Measurements from ENCODE around the gene RBP2.

RBP2 gene

GRCh38 chr3:139481116-139481515 lies 4.8 kb upstream of the RBP2 start:
- TF ChIP-seq CTCF (IDR thresholded peaks at IDR 0.05; ENCODE audit: low read depth, low read length, missing control alignments) = no peak
- DNase-seq (ENCODE audit: low read depth) = no peak
- no peak overlapping the region for H3K4me3 ChIP-seq (ENCODE audit: low read depth, low read length)

- TF ChIP-seq CTCF (IDR thresholded peaks at IDR 0.05; ENCODE audit: low read depth, low read length, missing control alignments) = no peak
- no peak overlapping the region for H3K4me3 ChIP-seq (ENCODE audit: low read depth, low read length)
- DNase-seq (ENCODE audit: low read depth) = no peak
Observed at GRCh38 chr3:139480585-139480984, 4.3 kb upstream of the RBP2 start.

GRCh38 chr3:139477710-139478640 lies 1.7 kb upstream of the RBP2 start:
- DNase-seq (ENCODE audit: low read depth) = no peak

GRCh38 chr3:139473155-139473771 lies 3.1 kb downstream of the RBP2 start:
- H3K4me3 ChIP-seq (ENCODE audit: low read depth, low read length) = no peak overlapping the region
- no peak for TF ChIP-seq CTCF (IDR thresholded peaks at IDR 0.05; ENCODE audit: low read depth, low read length, missing control alignments)
- DNase-seq (ENCODE audit: low read depth) = no peak

More at GRCh38 chr3:139477710-139478640, 1.7 kb upstream of the RBP2 start:
- H3K4me3 ChIP-seq (ENCODE audit: low read depth, low read length) = no peak overlapping the region
- no peak for TF ChIP-seq CTCF (IDR thresholded peaks at IDR 0.05; ENCODE audit: low read depth, low read length, missing control alignments)

- H3K4me3 ChIP-seq (ENCODE audit: low read depth, low read length) = no peak overlapping the region
- DNase-seq (ENCODE audit: low read depth) = no peak
- no peak for TF ChIP-seq CTCF (IDR thresholded peaks at IDR 0.05; ENCODE audit: low read depth, low read length, missing control alignments)
Observed at GRCh38 chr3:139472380-139473010, 3.8 kb downstream of the RBP2 start.

- no peak for TF ChIP-seq CTCF (IDR thresholded peaks at IDR 0.05; ENCODE audit: low read depth, low read length, missing control alignments)
- DNase-seq (ENCODE audit: low read depth) = no peak
- no peak overlapping the region for H3K4me3 ChIP-seq (ENCODE audit: low read depth, low read length)
Observed at GRCh38 chr3:139470199-139470598, 6.1 kb downstream of the RBP2 start.

Measured in GM12864 (cell line).